Astrocyte of the spinal cord (primary cell): ENCODE data around the gene FEV.
"Not testable (repeated sequence)": the region's sequence is repeated elsewhere in the genome, so short reads cannot be mapped to it uniquely, and the experiment has no call there.

Source experiments
- DNase-seq: peaks from one replicate; pipeline ENCODE4 v3.0.0; 2011; ENCODE audit warnings: low read depth, low spot score
- H3K4me3 ChIP-seq: 2 replicates; pipeline ENCODE4 v1.5.1; 2011; ENCODE audit warnings: low read depth, mild to moderate bottlenecking, low read length, moderate library complexity
- in situ Hi-C: cut with HindIII; loops from 2 replicates; pipeline ENCODE4 v1.10.0; 2017; ENCODE audit warnings: low sequenced_read_pairs
- TF ChIP-seq, protein P1 (sequence below): IDR thresholded peaks from 2 replicates; pipeline ENCODE4 v1.5.1; 2012; ENCODE audit warnings: low read depth, mild to moderate bottlenecking, low read length, inconsistent platforms

FEV gene

DNA sequence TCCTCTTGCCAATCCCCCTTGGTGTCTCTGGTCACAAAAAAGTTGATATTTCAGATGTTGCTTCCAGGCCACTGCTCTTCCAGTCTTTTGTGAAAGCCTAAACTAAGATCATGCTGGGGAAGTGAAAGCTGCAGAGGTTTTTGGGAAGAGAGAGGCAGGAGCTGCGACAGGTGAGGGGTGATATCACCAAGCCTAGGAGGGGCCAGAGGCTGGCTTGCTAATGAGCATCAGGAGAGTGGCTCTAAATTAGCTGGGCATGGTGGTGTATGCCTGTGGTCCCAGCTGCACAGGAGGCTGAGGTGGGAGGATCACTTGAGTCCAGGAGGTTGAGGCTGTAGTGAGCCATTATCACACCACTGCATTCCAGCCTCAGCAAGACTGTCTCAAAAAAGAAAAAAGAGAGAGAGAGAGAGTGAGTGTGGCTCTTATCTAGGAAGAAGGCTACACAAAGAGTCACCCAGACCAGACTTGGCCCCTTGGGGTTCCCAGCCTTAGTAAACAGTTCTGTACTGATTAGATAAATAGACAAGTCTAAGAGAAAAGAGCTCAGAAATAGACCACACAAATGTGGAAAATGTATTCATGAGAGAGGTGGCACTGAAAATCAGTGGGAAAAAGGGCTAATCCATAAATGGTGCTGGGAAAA, 40.1 kb downstream of the FEV start:
- no peak overlapping the region for H3K4me3 ChIP-seq
- in situ Hi-C loops, result no loop called here
- TF ChIP-seq, protein P1, sequence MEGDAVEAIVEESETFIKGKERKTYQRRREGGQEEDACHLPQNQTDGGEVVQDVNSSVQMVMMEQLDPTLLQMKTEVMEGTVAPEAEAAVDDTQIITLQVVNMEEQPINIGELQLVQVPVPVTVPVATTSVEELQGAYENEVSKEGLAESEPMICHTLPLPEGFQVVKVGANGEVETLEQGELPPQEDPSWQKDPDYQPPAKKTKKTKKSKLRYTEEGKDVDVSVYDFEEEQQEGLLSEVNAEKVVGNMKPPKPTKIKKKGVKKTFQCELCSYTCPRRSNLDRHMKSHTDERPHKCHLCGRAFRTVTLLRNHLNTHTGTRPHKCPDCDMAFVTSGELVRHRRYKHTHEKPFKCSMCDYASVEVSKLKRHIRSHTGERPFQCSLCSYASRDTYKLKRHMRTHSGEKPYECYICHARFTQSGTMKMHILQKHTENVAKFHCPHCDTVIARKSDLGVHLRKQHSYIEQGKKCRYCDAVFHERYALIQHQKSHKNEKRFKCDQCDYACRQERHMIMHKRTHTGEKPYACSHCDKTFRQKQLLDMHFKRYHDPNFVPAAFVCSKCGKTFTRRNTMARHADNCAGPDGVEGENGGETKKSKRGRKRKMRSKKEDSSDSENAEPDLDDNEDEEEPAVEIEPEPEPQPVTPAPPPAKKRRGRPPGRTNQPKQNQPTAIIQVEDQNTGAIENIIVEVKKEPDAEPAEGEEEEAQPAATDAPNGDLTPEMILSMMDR, result no peak
- DNase-seq, result no peak

DNA sequence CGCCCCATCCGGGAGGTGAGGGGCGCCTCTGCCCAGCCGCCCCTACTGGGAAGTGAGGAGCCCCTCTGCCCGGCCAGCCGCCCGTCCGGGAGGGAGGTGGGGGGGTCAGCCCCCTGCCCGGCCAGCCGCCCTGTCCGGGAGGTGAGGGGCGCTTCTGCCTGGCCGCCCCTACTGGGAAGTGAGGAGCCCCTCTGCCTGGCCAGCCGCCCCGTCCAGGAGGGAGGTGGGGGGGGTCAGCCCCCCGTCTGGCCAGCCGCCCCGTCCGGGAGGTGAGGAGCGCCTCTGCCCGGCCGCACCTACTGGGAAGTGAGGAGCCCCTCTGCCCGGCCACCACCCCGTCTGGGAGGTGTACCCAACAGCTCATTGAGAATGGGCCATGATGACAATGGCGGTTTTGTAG, 53.2 kb downstream of the FEV start:
- H3K4me3 ChIP-seq, in situ Hi-C loops, DNase-seq: not testable (repeated sequence)
